Measurements from ENCODE around the gene PELI2.

PELI2 gene

DNA sequence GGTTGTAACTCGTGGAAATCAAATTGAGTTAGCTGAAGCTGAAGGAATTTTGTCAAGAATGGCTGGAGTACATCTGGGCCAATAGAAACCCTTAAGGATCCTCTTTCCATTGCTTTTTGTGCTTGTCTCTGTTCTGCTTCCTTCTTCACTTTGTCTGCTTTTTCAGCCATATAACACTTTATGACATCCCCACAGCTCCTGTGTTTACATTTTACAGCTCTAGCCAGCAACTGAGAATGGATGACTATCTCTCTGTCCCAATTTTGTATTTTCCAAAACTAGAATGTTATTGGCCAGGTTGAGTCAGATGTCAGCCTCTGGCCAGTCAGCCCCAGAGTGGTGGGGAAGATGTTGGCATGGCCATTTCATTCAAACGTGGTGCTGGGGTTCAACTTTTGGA is 57.6 kb downstream of the PELI2 start:
- DNase-seq = no peak

DNA sequence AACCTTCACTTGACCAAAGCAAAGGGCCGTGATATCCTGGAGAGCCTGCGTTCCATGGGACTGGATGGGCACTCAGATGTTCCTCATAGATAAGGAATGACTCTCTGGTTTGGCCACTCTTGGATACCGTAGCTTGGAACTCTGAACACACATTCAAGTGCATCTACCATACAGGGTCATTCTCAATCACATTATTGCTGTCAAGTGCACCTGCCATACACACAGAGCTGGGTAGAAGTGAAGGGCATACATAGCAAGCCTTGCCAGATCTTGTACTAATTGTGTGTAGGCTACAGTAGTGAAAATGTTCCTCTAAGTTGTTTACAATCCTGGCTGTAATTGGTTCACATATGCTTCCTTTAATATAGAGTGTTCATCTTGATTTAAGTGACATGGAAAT is 58.3 kb downstream of the PELI2 start:
- no peak for DNase-seq

DNA sequence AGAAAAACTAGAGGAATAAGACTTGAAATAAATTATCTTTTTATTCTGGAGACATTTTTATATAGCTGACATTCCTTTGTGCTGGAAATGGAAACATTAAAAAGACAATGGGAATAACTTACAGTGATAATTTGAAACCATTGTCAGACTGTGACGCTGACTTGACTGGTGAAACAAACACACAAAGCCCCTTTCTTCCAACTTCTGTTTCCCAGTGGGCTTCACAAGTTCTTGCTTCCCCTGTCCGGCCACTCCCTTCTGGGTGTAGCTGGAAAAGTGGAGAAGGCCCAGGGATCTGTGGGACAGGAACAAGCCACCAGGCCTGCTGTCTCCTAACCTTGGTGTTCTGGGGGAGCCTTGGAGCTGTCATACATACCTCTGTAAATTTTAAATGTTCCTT is 58.8 kb downstream of the PELI2 start:
- DNase-seq = no peak

DNA sequence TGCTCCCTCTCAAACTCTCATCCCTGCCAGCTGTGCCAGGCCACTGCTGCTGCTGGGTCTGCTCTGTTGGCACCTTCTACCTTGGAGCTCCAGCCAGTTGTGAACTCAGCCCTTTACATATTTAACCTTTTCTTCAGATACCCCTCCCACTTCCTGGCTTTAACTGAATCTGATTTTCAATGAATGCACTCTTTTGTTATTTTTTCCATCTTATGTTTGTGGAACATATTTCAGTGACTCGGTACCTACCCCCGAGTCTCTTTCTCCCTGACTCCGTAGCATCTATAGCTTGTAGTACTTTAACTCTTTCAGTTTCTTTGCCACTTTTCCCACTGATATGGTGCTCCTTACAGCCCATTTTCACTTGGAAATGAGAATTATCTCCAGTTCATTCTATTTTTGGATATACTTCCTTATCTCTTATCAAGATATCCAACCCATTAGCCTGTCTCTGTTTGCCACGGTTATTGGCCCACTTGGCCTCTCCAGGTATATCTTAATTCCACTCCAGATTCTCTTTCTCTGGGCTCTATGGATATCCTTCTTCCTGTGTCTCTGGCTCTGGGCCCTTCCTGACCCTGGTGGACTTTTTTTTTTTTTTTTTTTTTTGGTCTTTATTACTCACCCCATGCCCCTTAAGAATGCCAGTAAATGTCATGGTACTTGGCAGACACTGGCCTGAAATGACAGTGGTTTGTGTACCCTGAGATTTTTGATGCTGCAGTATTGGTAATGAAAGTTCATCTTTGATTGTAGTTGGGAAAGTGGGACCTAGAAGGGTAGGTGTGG is 62.7 kb downstream of the PELI2 start:
- DNase-seq = no peak

DNA sequence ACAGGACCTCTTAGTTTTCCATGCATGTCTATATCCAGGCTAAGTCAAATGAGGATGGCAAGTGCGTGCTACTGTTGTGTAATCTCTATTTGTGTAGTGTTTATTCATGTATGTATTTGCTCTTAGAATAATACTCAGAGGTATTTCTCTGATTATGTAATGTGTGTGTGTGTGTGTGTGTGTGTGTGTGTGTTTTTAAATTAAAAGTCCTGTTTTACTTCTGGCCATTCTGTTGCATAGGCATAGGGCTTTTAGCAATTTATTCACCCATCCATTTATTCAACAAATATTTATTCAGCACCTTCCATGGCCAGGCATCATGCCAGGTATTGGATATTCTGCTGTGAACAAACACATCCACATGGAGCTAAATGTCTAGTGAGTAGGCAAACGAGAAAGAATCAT is 63.5 kb downstream of the PELI2 start:
- DNase-seq = no peak

DNA sequence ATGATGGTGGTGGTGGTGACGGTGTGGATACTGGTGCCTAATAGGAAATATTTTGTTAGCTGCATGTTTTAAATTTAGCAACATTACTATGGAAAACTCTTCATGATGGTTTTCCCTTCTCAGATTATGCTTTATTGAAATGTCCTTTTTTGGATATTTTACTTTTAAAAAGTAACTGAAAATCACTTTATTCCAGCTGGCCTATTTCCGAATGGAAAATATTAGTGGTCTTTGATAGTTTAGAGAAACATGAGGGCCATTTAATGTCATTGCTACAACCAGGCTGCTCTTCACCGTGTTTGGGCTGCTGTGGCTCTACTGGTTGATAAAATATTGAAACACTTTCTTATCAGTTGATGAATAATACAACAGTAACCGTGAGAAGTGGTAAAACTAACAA is 64.2 kb downstream of the PELI2 start:
- DNase-seq = no peak

DNA sequence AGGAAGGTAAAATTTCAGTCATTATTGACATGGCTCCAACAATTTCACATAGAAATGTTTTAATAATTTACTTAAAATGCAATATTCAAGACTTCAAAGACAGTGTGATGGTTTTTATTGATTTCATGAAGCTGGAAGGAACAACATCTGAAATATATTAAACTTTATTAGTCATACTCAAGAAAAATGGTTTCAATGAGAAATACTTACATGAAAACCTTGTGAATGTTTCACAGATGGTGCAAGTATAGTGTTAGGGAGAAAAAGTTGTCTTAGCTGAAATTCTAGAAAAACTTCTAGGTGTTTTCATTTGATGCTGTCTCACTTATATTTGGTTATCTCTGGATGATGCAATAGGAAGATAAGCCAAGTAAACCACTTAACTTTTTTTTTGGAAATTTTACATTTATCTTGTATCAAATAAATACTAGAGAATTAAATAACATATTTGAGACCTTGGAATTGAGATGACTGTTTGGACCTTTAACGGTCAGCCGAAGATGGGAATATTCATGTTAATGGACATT is 65.5 kb downstream of the PELI2 start:
- no peak for DNase-seq

DNA sequence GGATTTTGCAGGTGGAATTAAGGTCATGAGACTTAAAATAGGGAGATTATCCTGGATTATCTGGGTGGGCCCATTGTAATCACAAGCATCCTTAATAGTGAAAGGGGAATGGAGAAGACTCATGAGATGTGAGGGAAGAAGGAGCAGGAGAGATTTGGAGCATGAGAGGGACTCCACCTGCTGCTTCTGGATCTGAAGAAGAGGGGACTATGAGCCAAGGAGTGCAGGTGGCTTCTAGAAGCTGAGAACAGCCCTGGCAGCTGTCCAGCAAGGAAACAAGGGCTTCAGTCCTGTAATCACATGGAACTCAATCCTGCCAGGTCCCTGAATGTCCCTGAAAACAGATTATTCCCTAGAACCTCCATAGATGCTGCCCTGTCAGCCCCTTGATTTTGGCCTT is 67.8 kb downstream of the PELI2 start:
- DNase-seq = no peak

DNA sequence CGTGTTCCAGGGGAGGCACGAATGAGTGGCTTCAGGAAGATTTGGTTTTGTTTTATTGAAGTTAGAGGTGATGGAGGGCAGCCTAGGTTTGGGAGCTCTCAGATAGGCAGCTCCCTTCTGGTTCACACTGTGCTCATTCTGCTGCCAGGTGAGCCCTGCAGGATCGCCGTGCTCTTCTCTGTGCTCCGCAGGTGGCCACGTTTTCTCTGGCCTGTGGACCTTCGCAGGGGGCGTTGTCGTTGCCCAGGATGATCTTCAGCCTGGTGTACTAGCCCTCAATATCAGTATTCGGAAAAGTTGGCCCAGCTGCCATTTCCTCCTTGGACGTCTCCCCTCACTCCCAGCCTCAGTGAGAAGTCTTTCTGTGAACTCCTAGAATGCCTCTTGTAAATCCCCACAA is 69.5 kb downstream of the PELI2 start:
- DNase-seq = no peak

DNA sequence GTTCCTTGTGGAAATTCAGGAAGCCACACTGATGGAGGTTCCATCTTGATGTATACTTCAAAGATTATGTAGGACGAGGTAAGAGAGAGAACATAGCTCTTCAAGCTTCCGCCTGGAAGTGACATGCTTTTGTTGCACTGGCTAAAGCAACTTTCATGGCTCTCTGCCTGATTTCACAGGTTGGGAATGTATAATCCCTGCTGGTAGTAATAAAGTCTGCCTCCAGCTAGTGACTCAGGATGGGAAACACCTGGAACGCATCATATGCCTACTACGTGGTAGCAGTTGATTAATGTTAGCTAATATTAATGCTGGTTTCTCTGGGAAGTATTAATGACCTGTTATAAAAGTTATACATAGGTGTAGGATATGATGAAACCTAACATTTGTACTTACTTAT is 71.1 kb downstream of the PELI2 start:
- DNase-seq = no peak

DNA sequence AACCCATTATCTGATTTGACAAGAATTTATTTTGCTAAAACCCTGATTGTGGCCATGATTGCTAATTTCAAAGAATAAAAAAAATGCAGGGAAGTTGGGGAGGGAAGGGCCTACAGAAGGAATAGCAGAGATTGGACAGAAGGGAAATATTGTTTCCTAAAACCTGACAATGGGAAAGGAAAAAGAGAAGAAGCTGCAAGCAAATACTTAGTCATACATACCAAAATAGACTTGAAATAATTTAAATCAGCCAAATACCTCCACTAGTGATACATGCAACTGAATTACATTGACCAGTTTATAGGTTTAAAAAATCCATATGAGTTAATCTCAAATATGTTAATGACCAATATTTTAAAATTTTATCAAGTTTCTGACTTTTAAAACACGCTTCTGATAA is 75.1 kb downstream of the PELI2 start:
- no peak for DNase-seq

DNA sequence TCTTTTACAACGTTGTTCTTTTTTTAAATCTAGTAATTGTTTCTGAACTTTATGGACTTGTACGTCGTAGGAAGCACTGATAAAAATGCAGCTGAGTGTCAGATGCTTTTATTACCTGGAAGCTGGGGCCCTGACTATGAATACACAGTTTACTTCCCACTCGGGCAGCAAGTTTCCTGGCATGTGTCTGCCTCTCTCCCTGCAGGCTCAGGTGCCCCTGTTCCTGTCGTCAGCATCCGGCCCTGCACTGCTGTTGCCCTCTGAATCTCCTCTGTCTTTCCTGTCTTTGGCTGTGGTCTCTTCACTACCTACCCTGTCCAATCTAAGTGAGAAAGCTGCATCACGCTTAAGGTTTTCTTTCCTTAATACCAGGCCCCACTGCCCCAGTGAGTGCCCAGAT is 75.8 kb downstream of the PELI2 start:
- no peak for DNase-seq

DNA sequence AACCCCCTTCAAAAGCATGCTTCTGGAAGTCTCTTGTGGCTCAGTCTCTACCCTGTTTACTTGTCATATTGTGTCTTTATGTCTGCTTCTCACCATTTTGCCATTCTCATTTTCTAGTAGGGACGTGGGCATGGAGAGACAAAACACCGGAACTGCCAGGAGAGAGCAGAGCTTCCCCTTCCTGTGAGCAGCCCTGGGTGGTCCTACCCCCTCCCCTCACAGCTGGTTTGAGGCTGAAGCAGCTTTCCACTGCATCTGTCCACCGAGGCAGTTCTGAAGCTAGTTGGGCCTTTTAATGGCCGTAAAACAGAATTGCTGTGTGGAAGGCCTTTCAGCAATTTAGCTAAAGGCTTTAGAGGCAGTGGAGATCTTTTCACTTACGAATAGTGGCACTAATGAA is 77.0 kb downstream of the PELI2 start:
- no peak for DNase-seq

DNA sequence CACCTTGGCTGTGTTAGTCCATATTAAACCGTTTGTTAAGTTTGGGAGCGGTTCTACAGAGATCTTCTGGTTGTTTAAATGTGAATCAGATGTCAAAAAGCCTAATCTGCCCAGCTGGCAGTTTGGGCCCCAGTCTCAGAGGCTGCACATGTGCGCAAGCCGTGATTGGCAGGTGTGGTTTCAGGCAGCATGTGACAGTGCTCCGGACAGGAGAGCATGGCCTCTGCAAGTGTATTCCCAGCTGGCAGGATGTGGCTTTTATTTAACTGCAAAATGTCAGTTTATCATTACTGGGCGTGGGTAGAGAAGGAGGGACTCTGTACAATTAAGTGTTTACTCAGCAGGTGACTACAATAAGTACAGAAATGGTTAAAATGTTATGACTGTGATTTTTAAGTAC is 77.5 kb downstream of the PELI2 start:
- peak; percentile 57 for DNase-seq

DNA sequence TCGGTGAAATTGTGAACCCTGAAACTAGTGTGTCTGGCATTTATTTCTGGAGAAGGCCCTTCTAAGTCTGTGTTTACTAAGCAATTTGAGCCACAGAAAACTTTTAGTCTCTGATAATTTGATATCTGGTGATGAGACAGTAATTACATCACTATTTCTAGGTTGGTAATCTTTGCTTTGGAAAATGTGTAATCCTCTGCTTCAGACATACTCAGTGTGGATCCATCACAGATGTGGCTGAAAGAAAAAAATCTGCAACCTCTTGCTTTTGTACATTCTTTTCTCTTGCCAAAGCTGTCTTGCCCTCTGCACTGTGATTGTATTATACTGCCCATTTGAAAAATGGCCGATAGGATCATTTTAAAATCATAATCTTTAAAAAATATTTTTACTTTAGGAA is 78.1 kb downstream of the PELI2 start:
- DNase-seq = no peak

DNA sequence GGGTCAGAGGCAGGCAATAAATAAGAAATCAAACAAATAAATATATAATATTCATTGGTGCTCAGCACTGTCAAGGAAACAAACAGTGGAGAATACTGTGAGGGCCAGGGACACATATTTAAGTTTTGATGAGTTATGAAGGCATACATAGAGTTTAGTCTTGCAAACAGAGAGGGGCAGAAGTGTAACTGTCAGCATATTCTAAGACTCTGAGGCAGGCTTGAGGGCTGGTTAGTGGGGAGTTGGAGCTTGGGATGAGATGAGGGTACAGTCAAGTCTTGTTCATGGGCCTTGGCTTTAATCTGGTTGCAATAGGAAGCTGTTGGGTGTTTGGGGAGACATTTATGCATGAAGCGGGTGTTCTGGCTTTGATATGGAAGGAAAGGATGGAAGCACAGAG is 78.9 kb downstream of the PELI2 start:
- no peak for DNase-seq

DNA sequence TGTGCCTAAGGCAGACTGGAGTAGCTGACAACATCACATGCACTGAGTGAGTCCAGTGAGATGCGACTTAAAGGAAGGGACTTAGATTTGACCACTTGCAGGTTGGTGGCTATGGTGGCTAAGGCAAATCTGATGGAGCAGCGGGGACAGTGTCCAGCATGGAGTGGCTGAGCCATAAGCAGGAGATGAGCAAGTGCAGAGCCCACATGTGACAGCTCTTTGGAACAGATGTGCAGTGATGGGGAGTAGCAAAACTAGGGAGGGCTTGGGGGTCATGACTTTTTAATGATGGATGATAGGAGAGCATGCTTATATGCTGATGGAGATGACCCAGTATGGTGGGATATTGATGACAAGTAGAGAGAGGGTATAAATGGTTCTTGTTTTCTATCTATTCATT is 80.2 kb downstream of the PELI2 start:
- no peak for DNase-seq

DNA sequence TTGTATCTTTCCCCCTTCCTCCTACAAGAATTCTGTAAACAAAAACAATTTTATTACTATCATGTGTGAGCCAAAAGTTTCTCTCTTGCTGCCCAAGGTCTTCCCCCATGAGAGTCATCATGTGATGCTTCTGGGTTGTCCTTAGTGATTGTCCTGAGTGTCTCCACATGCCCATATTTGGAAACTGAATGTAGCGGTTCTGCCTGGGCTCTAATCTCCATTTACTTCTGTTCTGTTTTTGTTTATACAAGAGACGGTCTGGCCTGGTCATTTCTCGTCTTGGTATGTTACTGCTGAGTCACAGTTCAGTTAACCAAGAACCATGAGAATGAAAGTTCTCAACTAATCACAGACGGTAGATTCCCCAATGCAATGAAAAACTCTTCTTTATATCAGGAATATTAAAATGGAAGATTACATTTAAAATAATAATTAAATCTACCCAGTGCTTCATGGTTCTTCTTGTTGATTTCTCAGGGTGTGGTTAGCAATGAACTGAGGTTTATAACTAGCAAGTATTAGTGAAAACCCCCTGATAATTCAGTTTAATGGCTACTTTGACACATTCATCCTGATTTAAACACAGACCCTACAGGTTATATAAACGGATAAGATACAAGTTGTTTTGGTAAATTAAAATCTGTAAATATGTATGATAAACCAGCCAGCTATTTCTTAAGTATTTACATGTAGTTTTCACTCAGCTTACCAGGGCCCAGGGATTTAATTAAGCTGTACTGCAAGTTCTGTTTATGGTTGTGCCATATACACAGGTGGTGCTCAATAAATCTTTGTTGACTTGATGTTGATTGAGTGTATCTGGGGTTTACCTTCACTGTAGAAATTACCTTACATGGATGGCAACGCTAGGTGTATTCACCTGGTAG is 81.1 kb downstream of the PELI2 start:
- DNase-seq = no peak

DNA sequence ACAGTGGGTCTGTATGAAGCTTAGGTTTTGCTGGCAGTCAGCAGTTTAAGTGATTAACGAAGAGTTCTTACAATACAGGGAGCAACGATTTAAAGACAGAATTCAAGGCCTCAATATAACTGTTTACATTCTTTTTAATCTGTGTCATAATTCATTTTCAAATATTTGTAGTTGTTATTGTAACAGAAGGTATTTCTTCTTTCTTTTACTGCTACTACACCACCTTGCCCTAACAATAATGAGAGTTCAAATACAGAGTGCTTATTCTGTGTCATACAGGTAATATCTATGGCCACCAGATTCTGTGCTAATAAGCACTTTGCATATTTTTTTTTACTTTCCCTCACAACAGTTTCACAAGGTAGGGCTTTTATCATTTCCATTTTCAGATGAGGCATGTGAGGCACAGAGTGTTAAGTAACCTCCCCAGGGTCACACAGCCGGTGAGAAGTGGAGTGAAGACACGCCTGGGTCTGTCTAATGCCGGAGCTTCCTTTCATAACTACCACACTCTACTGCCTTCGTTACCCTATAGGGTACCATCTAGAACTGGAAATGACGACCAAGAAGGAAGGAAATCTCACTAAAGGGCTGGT is 81.9 kb downstream of the PELI2 start:
- DNase-seq = no peak

DNA sequence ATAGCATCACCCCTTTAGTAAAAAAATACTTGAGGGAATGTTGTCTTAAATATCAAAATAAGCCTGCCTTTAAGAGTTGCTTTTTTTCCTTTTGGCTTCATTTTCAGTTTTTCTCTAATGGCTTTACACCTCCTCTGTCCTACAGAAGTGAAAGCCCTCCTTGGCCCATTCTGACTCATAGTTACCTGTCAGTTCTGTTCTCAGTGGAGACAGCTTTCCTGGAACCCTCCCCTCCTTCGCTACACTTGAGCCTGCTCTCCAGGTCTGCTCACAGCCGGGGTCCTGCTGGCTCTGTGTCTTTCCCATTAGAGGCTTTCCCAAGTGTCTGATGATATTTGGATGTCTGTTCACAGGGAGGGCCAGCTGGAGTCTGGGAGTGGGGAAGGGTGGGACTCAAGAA is 84.0 kb downstream of the PELI2 start:
- no peak for DNase-seq

DNA sequence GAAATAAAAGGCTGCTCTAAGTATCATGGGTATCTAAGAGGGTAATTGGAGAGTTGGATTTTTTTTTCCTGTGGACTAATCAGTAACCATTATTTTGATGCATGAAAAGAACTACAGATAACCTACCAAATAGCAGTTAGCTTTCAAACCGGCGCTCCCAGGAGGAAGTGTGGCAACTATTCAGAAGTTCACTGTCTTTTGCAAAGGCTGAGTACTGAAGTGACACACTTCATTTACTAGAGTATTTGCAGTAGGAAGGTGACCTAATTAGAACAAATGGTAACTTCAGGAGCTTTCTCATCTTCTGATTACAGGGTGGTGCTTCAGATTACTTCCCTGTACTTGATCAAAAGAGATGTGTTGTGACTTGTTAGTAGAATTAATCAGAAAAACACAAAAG is 87.7 kb downstream of the PELI2 start:
- no peak for DNase-seq

DNA sequence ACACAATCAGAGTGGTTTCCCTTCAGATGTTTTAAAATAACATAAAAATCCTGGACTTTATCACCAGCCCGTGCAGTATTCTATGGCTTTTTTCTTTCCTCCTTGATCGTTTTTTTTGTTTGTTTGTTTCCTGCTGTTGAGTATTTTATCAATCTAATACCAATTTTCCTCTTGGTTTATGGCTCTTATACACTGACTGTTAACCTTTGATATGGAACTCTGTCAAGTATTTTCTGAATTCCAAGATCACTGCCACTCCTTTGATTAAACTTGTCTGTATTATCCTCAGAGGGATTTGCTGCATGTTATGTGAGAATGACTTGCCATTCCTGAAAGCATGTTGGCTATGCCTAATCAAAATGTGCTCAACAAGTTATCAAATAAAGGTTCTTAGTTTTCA is 88.4 kb downstream of the PELI2 start:
- DNase-seq = no peak

DNA sequence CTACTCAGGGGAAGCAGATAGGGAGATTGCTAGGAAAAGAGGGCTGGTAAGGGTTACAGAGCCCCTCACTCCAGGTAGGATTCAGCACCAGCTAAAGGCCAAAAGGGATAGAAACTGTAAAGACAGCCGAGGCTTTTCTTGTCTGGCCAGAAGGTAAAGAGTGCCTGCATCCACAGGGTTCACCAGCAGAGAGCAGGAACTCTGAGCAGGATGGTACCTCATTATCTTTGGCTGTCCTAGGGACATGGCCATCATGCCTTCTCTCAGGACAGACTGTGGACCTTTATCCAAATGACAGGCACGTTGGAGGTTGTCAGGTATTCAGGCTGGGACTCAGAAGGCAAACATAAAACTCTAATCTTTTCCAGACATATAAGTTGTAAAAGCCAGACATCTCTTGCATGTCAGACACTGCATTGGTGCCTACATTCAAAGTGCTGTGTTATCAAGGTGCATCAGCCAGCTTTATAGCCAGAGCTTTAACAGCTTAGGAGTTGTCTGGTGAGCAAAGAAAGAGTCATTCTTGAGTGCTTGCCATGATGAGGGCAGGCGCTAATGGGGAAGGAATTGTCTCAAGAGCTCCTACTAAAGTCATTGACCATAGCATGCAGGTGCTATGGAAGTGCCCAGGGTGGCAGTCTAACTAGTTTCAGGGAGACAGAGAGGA is 89.5 kb downstream of the PELI2 start:
- DNase-seq = no peak

Measured in left hindlimb (tissue), 1 donor.